A673 (cell line): ENCODE results near the gene SPATA6L. TPM values are rescaled to one million over a fixed set of nuclear protein-coding genes. Genes with fewer than 3 reads are reported as not detected.

ENCODE experiments used
- BruUV-seq: library from RNA; stranded (reverse); fragments of 400-500 nt; replicated peaks from 2 replicates; lab custom pipeline; 2021; lab: Mats Ljungman, UMichigan
- CTCF ChIA-PET: fragments of 300-600 bp; sonication (Branson Sonifier 250); formaldehyde crosslinking; loops from one replicate; lab custom pipeline; 2022; ENCODE audit warnings: antibody characterized with exemption; lab: Charles Lee
- POLR2A ChIA-PET: fragments of 300-600 bp; sonication (Branson Sonifier 250); formaldehyde crosslinking; loops from one replicate; lab custom pipeline; 2022; ENCODE audit warnings: antibody characterized with exemption; ENCODE audit not compliant: low non-redundant PET; lab: Charles Lee
- DNase-seq: peaks from one replicate; pipeline ENCODE4 v3.0.0-alpha.2; 2015; ENCODE audit warnings: low spot score
- H3K27ac ChIP-seq: fragments of 200-600 bp; sonication (generic); 2 replicates; pipeline ENCODE4 v1.5.1; 2016; ENCODE audit warnings: mixed run types, low read depth, mild to moderate bottlenecking, mixed read lengths, antibody characterized with exemption, low read length; ENCODE audit not compliant: poor library complexity, severe bottlenecking
- H3K27me3 ChIP-seq: fragments of 200-600 bp; sonication (generic); replicated peaks from 2 replicates; pipeline ENCODE4 v1.6.1; 2017; ENCODE audit warnings: mixed run types, low read depth, mild to moderate bottlenecking, mixed read lengths, antibody characterized with exemption, low read length; ENCODE audit not compliant: insufficient read depth, poor library complexity
- H3K36me3 ChIP-seq: fragments of 200-600 bp; sonication (generic); 2 replicates; pipeline ENCODE4 v1.6.1; 2016; ENCODE audit warnings: mixed run types, mild to moderate bottlenecking, mixed read lengths, antibody characterized with exemption, low read length; ENCODE audit not compliant: insufficient read depth, poor library complexity, severe bottlenecking
- H3K4me1 ChIP-seq: fragments of 200-600 bp; sonication (generic); 2 replicates; pipeline ENCODE4 v1.6.1; 2017; ENCODE audit warnings: mixed run types, mild to moderate bottlenecking, mixed read lengths, antibody characterized with exemption, low read length; ENCODE audit not compliant: insufficient read depth, poor library complexity, severe bottlenecking
- H3K4me3 ChIP-seq: fragments of 200-600 bp; sonication (generic); 2 replicates; pipeline ENCODE4 v1.5.1; 2016; ENCODE audit warnings: low read depth, mixed run types, mild to moderate bottlenecking, mixed read lengths, low read length; ENCODE audit not compliant: poor library complexity, severe bottlenecking
- H3K9me3 ChIP-seq: fragments of 200-600 bp; sonication (generic); 2 replicates; pipeline ENCODE4 v1.6.1; 2016; ENCODE audit warnings: mixed run types, low read depth, mild to moderate bottlenecking, mixed read lengths, antibody characterized with exemption, low read length; ENCODE audit not compliant: poor library complexity, severe bottlenecking
- CTCF ChIP-seq: fragments of 300-800, 200-600 bp; sonication (generic); conservative IDR thresholded peaks from 2 replicates; pipeline ENCODE4 v1.5.1; 2017; ENCODE audit warnings: low read depth, mild to moderate bottlenecking, antibody characterized with exemption, low read length, moderate library complexity, mixed read lengths
- EZH2 ChIP-seq: fragments of 200-600 bp; sonication (generic); IDR thresholded peaks from 2 replicates; pipeline ENCODE4 v1.6.1; 2017; ENCODE audit warnings: borderline replicate concordance, low read depth, mild to moderate bottlenecking, mixed read lengths, antibody characterized with exemption, low read length; ENCODE audit not compliant: poor library complexity, severe bottlenecking
- intact Hi-C: fragments of 100-400 bp; cut with micrococcal nuclease; formaldehyde crosslinking; loops from one replicate; pipeline ENCODE4 v1.10.0; 2022; ENCODE audit not compliant: unreplicated experiment
- total RNA-seq: library from RNA; stranded (reverse); gene quantifications from 2 replicates; pipeline ENCODE4 v1.2.3, GENCODE V29; 2021

SPATA6L gene
- total RNA-seq, 1 experiment from 2014 or later = 21.2 TPM

DNA sequence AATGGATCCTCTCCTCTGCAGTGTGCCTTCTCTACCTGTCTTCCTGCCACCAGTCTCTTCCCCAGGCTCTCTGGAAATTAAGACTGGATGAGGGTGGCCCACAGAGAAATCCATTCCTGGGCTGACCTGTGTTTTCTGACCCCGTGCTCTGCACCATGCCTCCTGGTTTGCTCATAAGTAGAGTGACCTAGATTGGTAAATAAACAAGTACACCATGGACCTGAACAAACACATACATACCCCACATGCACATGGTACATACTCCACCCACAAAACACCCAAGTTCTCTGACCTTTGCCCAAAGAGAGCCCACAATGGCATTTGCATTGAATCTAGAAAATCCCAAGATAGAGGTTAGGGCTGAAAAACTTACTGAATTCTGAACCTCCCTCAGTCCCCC is 81.6 kb downstream of the SPATA6L start:
- no peak for DNase-seq
- H3K4me1 ChIP-seq = peaks cover 3% of the 10 kb centered on the region
- no peak for TF ChIP-seq CTCF
- TF ChIP-seq EZH2 = no peak
- peaks cover 24% of the 10 kb centered on the region for H3K36me3 ChIP-seq
- ChIA-PET CTCF (no interaction called here), POLR2A (no interaction called here)
- H3K9me3 ChIP-seq = no peaks in the 10 kb centered on the region
- no peak overlapping the region for H3K27ac ChIP-seq
- BruUV-seq = no TSS peak
- no peak overlapping the region for H3K4me3 ChIP-seq
- intact Hi-C loops = no loop called here
- H3K27me3 ChIP-seq = no peaks in the 10 kb centered on the region

DNA sequence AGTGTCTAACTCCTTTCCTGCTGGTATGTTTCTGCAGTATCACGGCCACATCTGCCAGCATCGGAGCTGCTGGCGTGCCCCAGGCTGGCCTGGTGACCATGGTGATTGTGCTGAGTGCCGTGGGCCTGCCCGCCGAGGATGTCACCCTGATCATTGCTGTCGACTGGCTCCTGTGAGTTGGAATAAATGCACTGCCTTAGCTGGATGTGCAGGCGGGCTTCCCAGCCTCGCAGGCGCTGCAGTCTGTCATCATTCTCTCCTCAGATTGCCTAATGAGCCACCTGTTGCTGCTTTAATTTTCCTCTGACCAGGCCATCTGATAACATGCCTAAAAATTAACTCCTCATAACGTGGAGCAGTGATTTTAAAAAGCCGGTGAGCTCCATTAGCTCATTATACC is 83.3 kb downstream of the SPATA6L start:
- no TSS peak for BruUV-seq
- H3K27ac ChIP-seq = no peak overlapping the region
- peaks cover 20% of the 10 kb centered on the region for H3K36me3 ChIP-seq
- H3K9me3 ChIP-seq = no peaks in the 10 kb centered on the region
- no peak for DNase-seq
- no peak overlapping the region for H3K4me3 ChIP-seq
- ChIA-PET POLR2A (no interaction called here), CTCF (no interaction called here)
- H3K4me1 ChIP-seq = peaks cover 16% of the 10 kb centered on the region
- no peak for TF ChIP-seq EZH2
- TF ChIP-seq CTCF = no peak
- intact Hi-C loops = no loop called here
- H3K27me3 ChIP-seq = no peaks in the 10 kb centered on the region

DNA sequence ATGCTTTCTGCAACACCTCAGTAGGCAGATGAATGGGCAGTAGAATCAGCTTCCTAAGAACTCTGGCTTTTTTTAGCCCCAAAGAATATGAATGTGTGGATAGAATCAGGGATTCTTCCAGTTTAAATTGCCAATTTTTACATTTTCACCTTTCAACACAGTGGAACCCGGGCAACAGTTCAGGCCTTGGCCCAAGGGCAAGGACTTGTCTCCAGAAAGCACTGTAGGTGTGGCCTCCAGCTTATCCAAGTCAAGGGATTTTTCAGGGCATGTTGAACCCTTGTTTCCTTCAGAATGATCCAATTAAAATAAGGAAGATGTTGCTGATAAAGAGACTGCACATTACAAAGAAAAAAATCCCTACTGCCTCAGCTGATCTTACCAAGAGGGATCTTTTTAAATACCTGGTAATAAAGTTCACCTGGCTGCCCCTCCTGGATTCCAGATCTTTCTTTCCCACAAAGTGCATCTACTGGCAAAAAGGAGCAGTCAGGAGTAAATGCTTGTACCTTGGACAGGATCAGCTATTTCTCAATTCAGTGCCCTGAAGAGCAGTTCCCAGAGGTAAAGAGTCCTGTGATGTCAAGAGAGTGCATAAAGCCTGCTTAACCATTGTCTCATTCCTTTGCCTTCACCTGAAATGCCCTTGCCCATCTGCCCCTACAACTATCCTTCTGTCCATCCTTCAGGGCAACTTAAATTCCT is 84.3 kb downstream of the SPATA6L start:
- ChIA-PET CTCF (no interaction called here), POLR2A (no interaction called here)
- no TSS peak for BruUV-seq
- Histone ChIP-seq H3K4me1 (peaks cover 16% of the 10 kb centered on the region), H3K4me3 (no peak overlapping the region), H3K27me3 (no peaks in the 10 kb centered on the region), H3K9me3 (no peaks in the 10 kb centered on the region), H3K36me3 (peaks cover 20% of the 10 kb centered on the region), H3K27ac (no peak overlapping the region)
- intact Hi-C loops = no loop called here
- no peak for TF ChIP-seq CTCF
- no peak for TF ChIP-seq EZH2
- DNase-seq = no peak
